Measurements from ENCODE around the gene ADGRA1.
"Not testable (repeated sequence)": the region's sequence is repeated elsewhere in the genome, so short reads cannot be mapped to it uniquely, and the experiment has no call there.

DNA sequence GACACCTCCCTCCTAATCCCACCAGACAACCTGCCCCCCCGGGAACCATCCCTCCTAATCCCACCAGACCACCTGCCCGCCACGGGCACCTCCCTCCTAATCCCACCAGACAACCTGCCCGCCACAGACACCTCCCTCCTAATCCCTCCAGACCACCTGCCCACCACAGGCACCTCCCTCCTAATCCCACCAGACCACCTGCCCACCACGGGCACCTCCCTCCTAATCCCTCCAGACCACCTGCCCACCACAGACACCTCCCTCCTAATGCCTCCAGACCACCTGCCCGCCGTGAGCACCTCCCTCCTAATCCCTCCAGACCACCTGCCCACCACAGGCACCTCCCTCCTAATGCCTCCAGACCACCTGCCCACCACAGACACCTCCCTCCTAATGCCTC lies 23.9 kb downstream of the ADGRA1 start:
- TF ChIP-seq, protein P1, sequence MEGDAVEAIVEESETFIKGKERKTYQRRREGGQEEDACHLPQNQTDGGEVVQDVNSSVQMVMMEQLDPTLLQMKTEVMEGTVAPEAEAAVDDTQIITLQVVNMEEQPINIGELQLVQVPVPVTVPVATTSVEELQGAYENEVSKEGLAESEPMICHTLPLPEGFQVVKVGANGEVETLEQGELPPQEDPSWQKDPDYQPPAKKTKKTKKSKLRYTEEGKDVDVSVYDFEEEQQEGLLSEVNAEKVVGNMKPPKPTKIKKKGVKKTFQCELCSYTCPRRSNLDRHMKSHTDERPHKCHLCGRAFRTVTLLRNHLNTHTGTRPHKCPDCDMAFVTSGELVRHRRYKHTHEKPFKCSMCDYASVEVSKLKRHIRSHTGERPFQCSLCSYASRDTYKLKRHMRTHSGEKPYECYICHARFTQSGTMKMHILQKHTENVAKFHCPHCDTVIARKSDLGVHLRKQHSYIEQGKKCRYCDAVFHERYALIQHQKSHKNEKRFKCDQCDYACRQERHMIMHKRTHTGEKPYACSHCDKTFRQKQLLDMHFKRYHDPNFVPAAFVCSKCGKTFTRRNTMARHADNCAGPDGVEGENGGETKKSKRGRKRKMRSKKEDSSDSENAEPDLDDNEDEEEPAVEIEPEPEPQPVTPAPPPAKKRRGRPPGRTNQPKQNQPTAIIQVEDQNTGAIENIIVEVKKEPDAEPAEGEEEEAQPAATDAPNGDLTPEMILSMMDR (conservative IDR thresholded peaks at IDR 0.05 in 1 of 2, IDR thresholded peaks at IDR 0.05 in 1 of 2; ENCODE audit: low read depth in 1 of 2, low read length in 2 of 2): not testable (repeated sequence)
- not testable (repeated sequence) for TF ChIP-seq EZH2 (IDR thresholded peaks at IDR 0.05; ENCODE audit: low read length, missing control alignments)
